GM18861 (cell line): ENCODE measurements around the gene RSAD2.
A peak's percentile ranks its signal among the peaks of the same experiment; 100 is the strongest.

ENCODE experiments used
- ATAC-seq: cut with Tn5 transposase; IDR thresholded peaks from one replicate; pipeline ENCODE4 v1.9.1; 2021; ENCODE audit not compliant: unreplicated experiment

RSAD2 gene

GRCh38 chr2:6863792-6864191 is 13.8 kb upstream of the RSAD2 start:
- ATAC-seq: no peak

GRCh38 chr2:6864231-6864754 is 13.3 kb upstream of the RSAD2 start:
- no peak for ATAC-seq

GRCh38 chr2:6864923-6865345 is 12.6 kb upstream of the RSAD2 start:
- peak; percentile 16 for ATAC-seq

- peak; percentile 61 for ATAC-seq
Measured at GRCh38 chr2:6865346-6866274, 12.0 kb upstream of the RSAD2 start, which contains the start of gene CMPK2. TSS of gene CMPK2 (minus strand) at chr2:6865907. CDS start at chr2:6865696, 211 bp downstream.

GRCh38 chr2:6866275-6866671 is 11.3 kb upstream of the RSAD2 start:
- peak; percentile 43 for ATAC-seq

GRCh38 chr2:6866982-6867381 is 10.6 kb upstream of the RSAD2 start:
- no peak for ATAC-seq

- ATAC-seq: peak; percentile 82
Measured at GRCh38 chr2:6872394-6872793, 5.2 kb upstream of the RSAD2 start.

- no peak for ATAC-seq
Measured at GRCh38 chr2:6874032-6874431, 3.5 kb upstream of the RSAD2 start.

- no peak for ATAC-seq
Measured at GRCh38 chr2:6876309-6876708, 1.3 kb upstream of the RSAD2 start.

- ATAC-seq: no peak
Measured at GRCh38 chr2:6878549-6878948, 972 bp downstream of the RSAD2 start.

- no peak for ATAC-seq
Measured at GRCh38 chr2:6879011-6879410, 1.4 kb downstream of the RSAD2 start.

GRCh38 chr2:6880200-6880733 is 2.7 kb downstream of the RSAD2 start:
- ATAC-seq: no peak

GRCh38 chr2:6881046-6881445 is 3.5 kb downstream of the RSAD2 start:
- ATAC-seq: no peak

- no peak for ATAC-seq
Measured at GRCh38 chr2:6881516-6881915, 3.9 kb downstream of the RSAD2 start.

GRCh38 chr2:6883448-6884122 is 6.0 kb downstream of the RSAD2 start:
- ATAC-seq: no peak

GRCh38 chr2:6885551-6885950 is 8.0 kb downstream of the RSAD2 start:
- ATAC-seq: no peak

GRCh38 chr2:6885968-6886367 is 8.4 kb downstream of the RSAD2 start:
- ATAC-seq: no peak

GRCh38 chr2:6887751-6888192 is 10.2 kb downstream of the RSAD2 start:
- no peak for ATAC-seq

- ATAC-seq: no peak
Measured at GRCh38 chr2:6888724-6889123, 11.1 kb downstream of the RSAD2 start.

- no peak for ATAC-seq
Measured at GRCh38 chr2:6893876-6894482, 16.4 kb downstream of the RSAD2 start.
